ENCODE measurements around the gene THAP5.
"Not testable (repeated sequence)": the region's sequence is repeated elsewhere in the genome, so short reads cannot be mapped to it uniquely, and the experiment has no call there.

Gene THAP5

DNA sequence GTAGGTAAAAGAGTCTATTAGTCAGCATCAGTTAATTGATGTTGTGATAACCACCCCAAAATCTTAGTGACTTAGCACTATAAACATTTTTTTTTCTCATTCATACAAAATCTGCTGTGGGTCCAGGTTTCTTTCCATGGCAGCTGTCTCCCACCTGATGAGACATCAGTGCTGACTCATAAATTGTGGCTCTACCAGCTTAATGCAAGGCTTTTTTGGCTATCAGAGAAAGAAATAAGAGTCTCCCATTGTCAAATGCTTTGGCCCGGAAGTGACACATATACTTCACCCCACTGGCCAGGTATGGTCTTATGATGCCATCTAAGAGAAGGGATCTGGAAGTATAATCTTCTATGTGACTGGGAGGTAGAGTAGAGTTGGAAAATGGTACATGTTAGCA, 14.7 kb upstream of the THAP5 start:
- DNase-seq (ENCODE audit: low spot score): no peak

DNA sequence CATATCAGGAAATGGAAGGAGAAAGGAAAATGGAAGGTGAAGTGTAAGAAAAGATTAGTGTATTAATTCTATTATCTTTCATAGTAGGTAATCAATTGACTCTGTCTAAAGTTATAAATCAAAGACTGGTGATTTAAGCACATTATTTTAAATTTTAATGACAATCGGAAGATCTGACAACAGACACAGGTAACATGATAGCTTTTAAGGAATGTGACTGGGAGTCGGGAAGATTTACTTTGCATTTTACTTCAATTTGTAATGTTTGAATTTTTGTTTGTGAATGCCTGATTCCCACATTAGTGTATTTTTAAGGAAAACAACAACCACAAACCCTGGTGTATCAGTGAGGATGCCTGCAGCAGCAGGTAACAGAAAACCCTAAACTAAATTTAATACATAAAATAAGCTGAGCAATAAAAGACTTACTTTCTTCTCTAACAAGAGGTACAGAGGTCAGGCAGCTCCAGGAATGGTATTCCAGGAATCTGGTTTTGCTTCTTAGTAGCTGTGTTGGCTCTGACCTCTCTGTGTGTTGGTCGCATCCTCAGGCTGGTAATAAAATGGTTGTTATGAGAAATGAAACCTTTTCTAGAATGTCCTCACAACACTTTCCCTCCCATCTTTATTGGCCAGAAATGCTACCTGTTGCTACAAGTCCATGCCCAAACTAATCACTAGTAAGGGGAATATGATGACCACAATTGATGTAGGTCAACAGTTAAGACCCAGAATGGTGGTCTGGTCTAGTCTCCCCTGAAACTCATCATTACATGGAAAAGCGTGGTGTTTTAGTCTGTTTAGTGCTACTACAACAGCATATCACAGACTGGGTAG, 12.4 kb upstream of the THAP5 start:
- no peak for DNase-seq (ENCODE audit: low spot score)

DNA sequence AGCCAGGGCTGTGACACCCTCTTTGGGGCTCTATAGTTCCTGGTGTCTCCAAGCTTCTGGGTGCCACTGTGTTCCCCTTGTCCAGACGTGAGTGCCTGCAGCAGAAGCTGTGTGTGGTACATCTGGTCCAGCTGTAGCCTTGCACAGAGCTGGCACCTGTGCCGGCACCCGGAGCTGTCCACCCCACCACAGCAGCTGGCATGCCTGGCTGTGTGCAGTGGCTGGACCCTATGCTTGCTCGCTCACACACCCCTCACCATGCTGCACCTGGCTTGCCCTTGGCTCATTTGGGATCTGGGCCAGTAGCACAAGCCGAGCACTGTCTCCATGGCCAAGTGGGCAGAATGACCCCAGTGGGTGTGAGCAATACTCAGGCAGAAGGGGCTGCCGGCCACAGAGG, 10.8 kb upstream of the THAP5 start:
- no peak for DNase-seq (ENCODE audit: low spot score)

DNA sequence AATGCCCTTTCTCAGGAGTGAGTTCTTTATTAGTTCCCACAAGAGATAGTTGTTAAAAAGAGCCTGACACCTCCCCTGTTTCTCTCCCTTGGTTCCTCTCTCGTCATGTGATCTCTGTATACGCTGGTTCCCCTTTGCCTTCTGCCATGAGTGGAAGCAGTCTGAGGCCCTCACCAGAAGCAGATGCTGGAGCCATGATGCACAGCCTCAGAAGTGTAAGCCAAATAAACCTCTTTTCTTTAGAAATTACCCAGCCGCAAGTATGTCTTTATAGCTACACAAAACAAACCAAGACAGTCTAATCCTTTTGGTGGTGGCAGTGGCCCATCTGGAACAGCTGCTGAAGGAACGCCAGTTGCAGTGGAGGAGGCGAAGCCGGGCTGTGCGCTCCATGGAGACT, 9.4 kb upstream of the THAP5 start:
- DNase-seq (ENCODE audit: low spot score): no peak

DNA sequence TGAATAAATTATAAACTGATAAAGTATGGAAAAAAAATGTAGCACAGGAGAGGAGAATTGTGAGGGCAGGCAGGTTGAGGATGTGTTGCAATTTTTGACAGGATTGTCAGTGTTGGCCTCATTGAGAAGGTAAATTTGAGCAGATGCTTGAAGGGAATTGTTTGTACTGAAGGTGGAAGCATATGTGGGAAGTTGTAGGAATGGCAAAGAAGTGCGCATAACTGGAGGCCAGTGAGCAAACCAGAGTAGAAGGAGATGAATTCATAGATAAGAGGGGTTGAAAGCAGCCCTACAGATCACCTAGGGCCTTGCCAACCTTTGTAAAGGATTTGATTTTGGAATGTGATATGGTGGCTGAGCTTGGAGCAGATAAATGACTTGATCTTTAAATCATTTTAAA, 6.6 kb upstream of the THAP5 start:
- DNase-seq (ENCODE audit: low spot score): no peak

DNA sequence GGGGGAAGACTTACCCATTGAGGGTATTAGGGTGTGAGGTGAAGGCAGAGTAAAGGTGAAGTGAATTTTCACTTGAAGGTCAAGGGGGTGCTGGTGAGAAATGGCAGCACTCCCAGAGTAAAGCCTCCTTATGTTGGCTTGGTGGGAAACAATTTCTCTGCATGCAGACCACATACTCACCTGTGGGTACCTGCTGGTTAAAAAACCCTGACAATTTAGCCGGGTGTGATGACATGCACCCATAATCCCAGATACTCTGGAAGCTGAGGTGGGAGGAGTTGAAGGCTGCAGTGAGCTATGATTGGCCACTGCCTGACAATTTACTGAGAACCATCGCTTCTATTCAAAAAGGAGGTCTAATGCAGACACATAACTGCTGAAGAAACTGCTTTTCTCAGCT, 5.7 kb upstream of the THAP5 start:
- DNase-seq (ENCODE audit: low spot score): no peak

DNA sequence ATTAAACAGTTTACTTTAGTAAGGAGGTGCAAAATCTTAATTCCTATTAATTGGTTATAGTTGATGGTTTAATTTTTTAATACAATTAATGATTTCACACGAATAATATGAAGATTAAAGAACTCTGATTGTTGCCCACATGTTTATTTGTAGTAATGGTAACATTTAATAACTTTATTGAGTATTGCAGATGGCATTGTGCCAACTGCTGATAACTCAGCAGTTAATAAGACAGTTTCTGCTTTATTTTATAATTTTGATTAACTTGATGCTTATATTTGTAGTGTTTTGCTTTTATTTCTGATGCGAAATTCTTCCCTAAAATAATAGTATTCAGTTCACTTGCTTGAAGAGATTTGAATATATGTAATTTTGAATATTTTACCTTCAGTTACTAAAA, 3.0 kb upstream of the THAP5 start:
- DNase-seq (ENCODE audit: low spot score): no peak

DNA sequence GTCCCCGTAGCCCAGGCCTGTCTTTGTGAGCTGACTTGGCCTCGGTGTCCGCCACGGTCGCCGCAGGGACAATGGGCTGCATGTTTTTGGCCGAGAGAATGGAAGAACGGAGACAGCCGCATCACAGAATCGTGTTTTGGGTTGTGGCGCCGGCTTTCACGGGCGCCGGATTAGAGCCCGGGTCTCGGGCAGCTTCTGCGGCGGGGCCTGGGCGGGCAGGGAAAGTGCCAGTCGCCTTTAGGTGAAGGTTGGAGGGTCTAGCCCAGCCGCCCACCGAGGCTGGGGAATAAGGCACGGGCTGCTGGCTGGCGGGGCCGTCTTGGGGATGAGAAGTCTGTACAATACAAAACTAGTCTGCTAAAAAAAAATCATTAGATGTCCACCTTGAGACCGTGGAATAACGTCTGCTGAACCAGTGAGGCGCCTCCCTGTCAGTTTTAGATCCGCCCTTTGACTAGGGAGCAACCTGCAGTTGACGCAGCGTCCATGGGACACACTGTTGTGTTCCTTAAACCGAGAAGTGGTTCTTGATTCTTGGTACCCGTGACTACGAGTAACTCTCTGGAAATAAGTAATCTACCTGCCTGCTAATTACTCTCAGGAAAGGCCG, 745 bp upstream of the THAP5 start:
- DNase-seq (ENCODE audit: low spot score): peak; percentile 16

DNA sequence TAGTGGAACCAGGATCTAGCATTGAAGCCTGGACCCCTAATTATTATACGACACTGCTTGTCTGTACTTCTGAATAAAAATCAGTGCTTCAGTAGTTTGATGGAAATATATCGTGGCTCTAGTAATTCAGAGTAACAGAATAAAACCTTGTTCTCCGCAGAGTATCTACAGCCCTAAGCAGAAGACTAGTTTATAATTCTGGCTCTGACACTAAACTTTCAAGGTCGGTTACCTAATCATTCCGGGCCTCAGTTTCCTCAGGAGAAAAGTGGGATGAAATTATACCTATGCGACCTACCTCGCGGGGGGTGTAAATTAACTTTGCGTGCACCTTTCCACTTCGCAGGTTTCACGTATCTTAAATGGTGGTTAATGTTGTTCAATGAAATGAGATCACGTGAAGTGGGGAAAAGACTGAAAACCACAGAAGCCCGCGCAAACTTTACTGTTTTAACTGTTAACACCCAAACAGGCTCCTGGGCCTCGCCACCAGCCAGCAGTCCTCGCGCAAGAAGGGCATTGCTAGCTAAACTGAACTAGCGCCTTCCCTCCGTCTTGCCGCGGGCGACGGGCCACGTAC, 615 bp downstream of the THAP5 start:
- no peak for DNase-seq (ENCODE audit: low spot score)

DNA sequence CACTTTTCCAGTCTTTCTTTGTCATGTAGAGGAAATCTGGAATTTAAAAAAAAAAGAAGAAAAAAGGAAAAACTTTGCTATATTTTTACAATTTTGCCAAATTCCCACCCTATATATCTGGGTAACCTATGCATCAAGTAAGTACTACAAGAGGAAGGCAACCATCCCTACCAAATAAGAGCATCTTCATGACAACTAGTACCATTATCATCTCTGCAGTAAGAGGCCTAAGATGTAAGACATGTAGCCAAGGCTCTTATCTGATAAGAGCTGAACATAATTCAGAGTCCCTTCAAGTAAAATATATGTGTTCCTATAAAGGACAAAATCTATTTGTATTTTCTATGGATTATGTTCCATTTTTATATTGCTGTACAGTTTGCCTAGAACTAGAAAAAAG, 3.5 kb downstream of the THAP5 start:
- no peak for DNase-seq (ENCODE audit: low spot score)

DNA sequence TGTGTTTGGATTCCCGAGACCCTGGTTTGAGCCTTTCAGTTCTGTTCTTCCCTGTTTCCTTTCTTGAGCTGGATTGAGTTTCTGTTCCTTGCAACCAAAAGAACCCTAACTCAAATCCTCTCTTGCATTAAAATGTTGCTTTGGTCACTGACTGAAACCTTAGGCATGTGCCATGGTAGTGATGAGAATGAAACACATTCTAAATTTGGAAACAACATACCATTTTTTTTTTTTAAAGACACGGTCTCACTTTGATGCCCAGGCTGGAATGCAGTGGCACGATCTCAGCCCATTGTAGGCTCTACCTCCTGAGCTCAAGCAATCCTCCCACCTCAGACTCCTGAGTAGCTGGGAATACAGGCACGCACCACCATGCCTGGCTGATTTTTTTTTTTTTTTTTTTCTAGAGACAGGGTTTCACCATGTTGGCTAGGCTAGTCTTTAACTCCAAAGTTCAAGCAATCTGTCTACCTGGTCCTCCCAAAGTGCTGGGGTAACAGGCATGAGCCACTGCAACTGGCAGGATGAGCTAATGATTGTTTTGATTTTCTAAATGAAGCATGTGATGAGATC, 8.4 kb downstream of the THAP5 start:
- DNase-seq (ENCODE audit: low spot score): no peak

DNA sequence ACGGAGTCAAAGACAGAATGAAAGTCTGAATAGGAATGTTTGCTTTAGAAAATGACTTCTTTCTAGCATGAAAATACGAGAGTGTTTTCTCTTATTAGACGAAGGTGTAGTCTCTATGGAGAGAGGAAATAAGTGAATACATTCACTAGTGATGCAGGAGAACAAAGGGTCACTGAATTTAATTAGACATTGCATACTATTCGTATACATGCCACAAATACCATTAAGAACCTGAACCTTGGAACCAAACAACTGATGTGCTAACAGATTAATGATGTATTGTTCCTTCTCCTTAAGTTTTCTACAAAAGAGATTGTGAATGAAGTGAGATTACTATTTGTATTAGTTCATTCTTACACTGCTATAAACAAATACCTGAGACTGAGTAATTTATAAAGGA, 10.3 kb downstream of the THAP5 start:
- no peak for DNase-seq (ENCODE audit: low spot score)

DNA sequence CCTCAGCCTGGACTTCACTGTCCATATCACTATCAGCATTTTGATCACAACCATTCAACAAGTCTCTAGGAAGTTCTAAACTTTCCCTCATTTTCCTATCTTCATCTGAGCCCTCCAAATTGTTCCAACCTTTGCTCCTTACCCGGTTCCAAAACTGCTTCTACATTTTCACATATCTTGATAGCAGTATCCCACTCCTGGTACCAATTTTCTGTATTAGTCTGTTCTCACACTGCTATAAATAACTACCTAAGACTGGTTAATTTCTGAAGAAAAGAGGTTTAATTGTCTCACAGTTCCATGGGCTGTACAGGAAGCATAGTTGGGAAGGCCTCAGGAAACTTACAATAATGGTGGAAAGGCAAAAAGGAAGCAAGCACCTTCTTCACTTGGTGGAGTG, 11.9 kb downstream of the THAP5 start:
- DNase-seq (ENCODE audit: low spot score): no peak

DNA sequence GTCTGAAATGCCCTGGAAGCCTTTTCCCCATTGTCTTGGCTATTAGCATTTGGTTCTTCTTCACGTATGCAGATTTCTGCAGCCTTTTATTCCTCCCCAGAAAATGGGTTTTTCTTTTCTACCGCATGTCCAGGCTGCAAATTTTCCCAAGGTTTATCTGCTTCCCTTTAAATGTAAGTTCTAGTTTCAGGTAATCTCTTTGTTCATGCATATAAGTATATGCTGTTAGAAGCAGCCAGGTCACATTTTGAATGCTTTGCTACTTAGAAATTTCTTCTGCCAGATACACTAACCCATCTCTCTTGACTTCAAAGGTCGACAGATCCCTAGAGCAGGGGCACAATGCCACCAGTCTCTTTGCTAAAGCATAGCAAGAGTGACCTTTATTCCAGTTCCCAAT, 12.3 kb downstream of the THAP5 start:
- no peak for DNase-seq (ENCODE audit: low spot score)

DNA sequence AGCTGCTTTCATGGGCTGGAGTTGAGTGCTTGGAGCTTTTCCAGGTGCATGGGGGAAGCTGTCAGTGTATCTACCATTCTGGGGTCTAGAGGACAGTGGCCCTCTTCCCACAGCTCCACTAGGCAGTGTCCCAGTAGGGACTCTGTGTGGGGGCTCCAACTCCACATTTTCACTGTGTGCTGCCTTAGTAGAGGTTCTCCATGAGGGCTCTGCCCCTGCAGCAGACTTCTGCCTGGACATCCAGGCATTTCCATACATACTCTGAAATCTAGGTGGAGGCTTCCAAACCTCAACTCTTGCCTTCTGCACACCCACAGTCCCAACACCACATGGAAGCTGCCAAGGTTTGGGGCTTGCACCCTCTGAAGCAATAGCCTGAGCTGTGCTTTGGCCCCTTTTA, 12.8 kb downstream of the THAP5 start:
- DNase-seq (ENCODE audit: low spot score): not testable (repeated sequence)

DNA sequence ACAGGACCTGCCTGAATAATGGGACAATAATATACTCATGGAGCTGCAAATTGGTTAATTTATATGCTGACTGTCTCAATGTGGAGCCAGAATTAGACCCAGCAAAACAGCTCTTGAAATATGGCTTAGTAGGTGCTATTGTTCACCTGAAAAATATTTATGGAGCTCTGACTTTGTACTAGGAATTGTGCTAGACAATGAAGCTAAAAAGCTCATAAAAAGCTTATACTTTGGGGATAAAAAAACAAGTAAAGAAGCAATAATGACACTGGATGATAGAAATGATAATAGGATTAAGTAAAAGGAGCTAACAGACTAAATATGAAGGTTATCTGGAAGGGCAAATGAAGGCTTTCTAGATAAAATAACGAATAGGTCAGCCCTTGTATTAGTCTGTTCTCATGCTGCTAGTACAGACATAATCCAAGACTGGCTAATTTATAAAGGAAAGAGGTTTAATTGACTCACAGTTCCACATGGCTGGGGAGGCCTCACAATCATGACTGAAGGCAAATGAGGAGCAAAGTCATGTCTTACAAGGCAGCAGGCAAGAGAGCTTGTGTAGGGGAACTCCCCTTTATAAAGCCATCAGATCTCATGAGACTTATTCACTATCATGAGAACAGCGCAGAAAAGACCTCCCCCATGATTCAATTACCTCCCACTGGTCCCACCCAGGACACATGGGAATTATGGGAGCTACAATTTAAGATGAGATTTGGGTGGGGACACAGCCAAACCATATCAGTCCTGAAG, 21.2 kb downstream of the THAP5 start:
- not testable (repeated sequence) for DNase-seq (ENCODE audit: low spot score)

DNA sequence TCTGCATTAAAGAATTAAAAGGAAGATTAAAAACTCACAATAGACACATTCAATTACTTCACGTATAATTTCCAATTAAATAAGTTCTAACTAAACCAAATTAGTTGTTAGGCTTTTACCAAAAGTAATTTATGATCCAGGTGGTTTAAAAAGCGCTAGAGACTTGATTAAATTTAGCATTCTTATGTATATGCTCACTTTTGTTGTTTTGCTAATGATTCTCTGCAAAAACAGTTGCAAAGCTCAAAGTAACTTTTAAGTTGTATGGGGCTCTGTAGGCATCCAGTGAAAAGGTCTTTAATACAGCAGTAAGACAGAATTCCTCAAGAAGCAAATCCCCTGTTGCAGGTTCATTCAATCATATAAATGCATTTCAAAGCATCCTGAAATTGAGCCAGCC, 28.0 kb downstream of the THAP5 start:
- no peak for DNase-seq (ENCODE audit: low spot score)

DNA sequence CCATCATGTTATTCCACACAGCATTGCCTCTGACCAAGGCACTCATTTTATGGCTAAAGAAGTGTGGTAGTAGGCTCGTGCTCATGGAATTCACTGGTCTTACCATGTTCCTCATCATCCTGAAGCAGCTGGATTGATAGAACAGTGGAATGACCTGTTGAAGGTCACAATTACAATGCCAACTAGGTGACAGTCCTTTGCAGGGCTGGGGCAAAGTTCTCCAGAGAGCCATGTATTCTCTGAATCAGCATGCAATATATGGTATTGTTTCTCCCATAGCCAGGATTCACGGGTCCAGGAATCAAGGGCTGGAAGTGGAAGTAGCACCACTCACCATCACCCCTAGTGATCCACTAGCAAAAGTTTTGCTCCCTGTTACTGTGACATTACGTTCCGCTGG, 30.8 kb downstream of the THAP5 start:
- not testable (repeated sequence) for DNase-seq (ENCODE audit: low spot score)

DNA sequence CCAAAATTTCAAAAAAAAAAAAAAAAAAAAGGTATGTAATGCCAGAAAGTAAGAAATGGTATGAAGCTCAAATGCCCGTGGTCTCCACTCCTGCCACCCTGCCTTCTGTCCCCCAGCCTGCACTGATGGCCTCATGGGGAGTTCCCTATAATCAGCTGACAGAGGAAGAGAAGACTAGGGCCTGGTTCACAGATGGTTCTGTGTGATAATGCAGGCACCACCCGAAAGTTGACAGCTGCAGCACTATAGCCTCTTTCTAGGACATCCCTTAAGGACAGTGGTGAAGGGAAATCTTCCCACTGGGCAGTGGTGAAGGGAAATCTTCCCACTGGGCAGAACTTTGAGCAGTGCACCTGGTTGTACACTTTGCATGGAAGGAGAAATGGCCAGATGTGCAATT, 31.3 kb downstream of the THAP5 start:
- DNase-seq (ENCODE audit: low spot score): not testable (repeated sequence)

DNA sequence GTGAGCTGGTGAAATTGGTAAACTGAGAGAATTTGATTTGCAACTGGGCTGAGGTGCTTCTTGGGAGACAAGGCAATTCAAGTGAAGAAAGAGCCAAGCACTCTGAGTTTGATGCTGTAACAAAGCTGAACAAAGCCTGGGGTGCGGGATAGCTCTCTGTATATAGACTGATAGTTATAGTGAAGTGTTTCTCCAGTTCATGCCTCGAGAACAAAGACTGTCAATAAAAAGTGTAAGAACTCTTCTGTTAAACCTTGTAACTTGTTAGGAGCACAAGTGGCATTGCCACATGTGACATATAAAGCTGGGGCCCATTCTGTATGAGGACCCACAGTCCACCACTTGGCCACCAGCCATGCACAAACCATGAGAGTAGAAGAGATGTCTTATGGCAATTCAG, 32.3 kb downstream of the THAP5 start:
- DNase-seq (ENCODE audit: low spot score): no peak

DNA sequence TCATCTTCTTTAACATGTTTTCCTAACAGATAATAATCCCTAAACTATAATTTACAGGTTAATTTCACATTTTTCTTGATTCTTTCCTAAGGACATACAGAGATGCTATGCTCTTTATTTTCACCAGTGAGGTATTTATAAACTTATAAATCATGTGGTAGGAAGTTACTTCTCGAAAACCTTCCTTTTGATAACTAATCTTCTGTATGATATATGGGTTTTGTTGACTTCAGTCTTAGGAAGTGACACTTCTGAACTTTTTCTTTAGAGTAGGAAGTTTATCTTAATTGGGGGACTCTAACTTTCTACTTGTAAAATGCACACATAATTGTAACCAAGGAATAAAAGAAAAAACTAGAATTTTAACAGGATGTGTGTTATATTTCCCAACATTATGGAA, 33.8 kb downstream of the THAP5 start:
- DNase-seq (ENCODE audit: low spot score): no peak

DNA sequence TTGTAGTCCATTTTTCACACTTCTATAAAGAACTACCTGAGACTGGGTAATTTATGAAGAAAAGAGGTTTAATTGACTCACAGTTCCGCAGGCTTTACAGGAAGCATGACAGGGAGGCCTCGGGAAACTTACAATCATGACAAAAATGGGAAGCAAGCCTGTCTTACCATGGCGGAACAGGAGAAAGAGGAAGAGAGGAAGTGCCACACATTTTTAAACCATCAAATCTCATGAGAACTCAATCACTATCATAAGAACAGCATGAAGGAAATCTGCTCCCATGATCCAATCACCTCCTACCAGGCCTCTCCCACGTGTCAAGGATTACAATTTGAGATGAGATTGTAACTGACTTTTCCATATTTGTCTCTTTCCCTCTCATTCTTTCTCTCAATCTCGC, 34.2 kb downstream of the THAP5 start:
- DNase-seq (ENCODE audit: low spot score): no peak
